Dendritic cell treated with granulocyte-macrophage colony-stimulating factor and Interleukin-4, amounts not matched to agents 40 ng/mL and 50 ng/mL, for 4 days (primary cell): ENCODE results near the gene ENOX1.

Experiments
- H3K27ac Mint-ChIP-seq: one replicate; pipeline ENCODE4 v1.8.0; 2022; ENCODE audit warnings: mild to moderate bottlenecking, mixed read lengths
- H3K27me3 Mint-ChIP-seq: one replicate; pipeline ENCODE4 v1.8.0; 2022; ENCODE audit warnings: mild to moderate bottlenecking, mixed read lengths
- H3K36me3 Mint-ChIP-seq: one replicate; pipeline ENCODE4 v1.8.0; 2022; ENCODE audit warnings: low read depth, mixed read lengths
- H3K4me1 Mint-ChIP-seq: one replicate; pipeline ENCODE4 v1.8.0; 2022; ENCODE audit warnings: low read depth, mixed read lengths
- H3K4me3 Mint-ChIP-seq: one replicate; pipeline ENCODE4 v1.8.0; 2022; ENCODE audit warnings: mild to moderate bottlenecking, moderate library complexity, mixed read lengths
- H3K9me3 Mint-ChIP-seq: one replicate; pipeline ENCODE4 v1.8.0; 2022; ENCODE audit warnings: mixed read lengths
- intact Hi-C: fragments of 100-400 bp; cut with micrococcal nuclease; formaldehyde crosslinking; loops from one replicate; pipeline ENCODE4 v1.15.0; 2022

ENOX1 gene

DNA sequence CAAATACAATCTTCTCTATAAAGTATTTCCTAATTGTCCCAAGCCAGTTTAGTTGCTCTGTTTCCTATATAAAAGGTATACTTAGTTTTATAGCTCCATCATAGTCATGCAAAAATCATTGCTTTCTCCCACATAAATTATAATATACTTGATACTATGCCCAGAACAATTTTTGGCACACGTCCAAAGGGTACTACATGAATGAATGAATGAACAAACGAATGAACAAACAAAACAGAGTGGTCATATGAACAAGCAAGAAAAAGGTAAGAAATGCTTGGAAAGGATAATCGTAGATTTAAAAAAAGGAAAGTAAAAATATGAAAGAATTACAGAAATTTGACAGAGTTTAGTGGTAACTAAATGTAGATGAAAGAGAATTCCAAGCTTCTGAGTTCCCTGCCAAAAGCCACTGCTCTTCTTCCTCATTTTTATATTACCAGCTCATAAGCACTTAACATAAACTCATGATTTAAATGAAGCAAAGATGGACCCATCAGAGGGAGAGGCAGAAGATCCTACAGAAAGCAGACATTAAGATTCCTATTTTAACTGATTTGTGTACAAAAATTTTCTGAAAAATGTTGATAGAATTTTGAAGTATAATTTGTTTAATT lies 123.2 kb downstream of the ENOX1 start:
- H3K9me3 Mint-ChIP-seq: no peaks in the 10 kb centered on the region
- intact Hi-C loops: no loop called here
- H3K36me3 Mint-ChIP-seq: no peaks in the 10 kb centered on the region
- no peak overlapping the region for H3K4me3 Mint-ChIP-seq
- H3K4me1 Mint-ChIP-seq: no peaks in the 10 kb centered on the region
- no peak overlapping the region for H3K27ac Mint-ChIP-seq
- H3K27me3 Mint-ChIP-seq: no peaks in the 10 kb centered on the region

DNA sequence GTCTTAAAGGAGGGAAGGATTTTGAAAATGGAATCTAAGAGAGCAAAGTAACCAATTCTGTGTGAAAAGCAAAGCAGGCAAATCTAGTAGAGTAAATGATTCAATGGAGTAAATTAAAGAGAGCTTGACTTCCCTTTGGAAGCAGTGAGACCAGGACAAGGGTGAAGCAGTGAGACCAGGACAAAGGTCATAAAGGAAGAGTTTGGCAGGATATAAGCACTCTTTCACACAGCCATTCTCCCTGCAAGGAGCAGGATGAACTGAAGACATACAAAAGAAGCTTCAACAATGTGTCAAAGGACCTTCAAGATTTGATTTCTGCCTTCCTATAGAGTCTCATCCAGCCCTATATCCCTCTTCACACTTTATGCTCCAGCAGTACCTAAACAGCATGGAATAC lies 123.8 kb downstream of the ENOX1 start:
- no peaks in the 10 kb centered on the region for H3K36me3 Mint-ChIP-seq
- H3K9me3 Mint-ChIP-seq: no peaks in the 10 kb centered on the region
- no peaks in the 10 kb centered on the region for H3K4me1 Mint-ChIP-seq
- H3K4me3 Mint-ChIP-seq: no peak overlapping the region
- H3K27ac Mint-ChIP-seq: no peak overlapping the region
- no peaks in the 10 kb centered on the region for H3K27me3 Mint-ChIP-seq
- intact Hi-C loops: no loop called here

DNA sequence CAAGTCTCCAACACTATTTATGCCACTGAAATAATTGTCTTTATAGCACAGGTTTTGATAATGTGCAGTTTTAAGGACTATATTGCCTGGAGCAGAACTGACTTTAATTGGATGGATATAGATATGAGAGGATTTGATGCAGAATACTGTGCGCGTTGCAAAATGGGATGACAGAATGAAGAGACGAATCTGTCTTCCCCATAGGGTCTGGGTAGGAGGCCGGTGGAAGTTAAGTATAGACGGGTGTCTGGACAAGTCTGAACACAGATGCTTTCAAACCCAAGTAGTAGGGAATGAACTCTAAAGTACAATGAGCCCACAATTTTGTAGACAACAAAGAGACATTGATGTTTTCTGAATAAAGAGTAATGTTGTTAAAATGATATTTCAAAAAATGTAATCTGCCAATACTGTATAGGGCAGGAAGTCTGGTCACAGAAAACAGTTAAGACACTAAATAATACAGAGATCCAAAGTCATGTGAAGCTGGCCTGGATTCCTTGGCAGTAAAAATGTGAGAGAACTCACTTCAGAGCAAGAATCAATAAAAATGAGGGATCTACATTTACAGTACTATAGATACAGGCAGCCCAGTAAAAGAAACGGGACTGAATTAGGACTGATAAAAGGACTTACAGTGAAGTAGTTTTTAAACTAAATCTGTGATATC lies 125.5 kb downstream of the ENOX1 start:
- no peak overlapping the region for H3K27ac Mint-ChIP-seq
- intact Hi-C loops: no loop called here
- H3K4me3 Mint-ChIP-seq: no peak overlapping the region
- no peaks in the 10 kb centered on the region for H3K36me3 Mint-ChIP-seq
- no peaks in the 10 kb centered on the region for H3K4me1 Mint-ChIP-seq
- no peaks in the 10 kb centered on the region for H3K9me3 Mint-ChIP-seq
- H3K27me3 Mint-ChIP-seq: no peaks in the 10 kb centered on the region

DNA sequence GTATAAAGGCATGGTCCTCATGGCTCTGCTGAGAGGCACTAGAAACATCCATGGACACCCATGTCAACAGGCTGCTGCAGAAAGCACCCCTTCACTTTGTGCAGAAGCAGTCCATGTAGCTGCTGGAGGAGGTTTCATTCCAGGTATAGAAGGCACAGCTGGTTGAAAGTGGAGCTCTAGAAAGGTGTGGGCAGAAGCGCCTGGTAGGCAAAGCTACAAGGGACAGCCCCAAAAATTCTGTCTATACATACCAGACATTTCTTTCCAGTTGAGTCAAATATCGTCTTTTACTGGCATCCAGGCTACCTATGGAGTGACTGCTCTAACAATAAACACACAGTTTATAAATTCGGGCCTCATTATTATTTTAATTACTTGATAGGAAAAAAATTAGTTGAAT lies 129.3 kb downstream of the ENOX1 start:
- Mint-ChIP-seq H3K4me3 (no peak overlapping the region), H3K4me1 (no peaks in the 10 kb centered on the region)

DNA sequence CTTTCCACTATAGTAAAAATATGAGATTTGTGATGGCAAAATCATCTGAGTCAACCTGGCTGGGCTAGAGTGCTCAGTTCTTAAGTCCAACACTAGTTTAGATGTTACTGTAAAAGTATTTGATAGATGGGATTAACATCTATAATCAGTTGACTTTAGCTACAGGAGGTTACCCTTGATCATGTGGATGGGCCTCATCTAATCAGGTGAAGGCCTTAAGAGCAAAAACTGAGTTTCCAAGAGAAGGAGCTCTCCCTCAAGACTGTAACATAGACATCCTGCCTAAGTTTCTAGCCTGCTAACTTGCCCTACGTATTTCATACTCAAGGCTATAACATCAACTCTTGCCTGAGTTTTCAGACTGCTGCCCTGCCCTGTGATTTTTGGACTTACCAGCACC lies 132.8 kb downstream of the ENOX1 start:
- H3K27me3 Mint-ChIP-seq: peaks cover 2% of the 10 kb centered on the region
- H3K36me3 Mint-ChIP-seq: no peaks in the 10 kb centered on the region
- H3K4me1 Mint-ChIP-seq: no peaks in the 10 kb centered on the region
- no peaks in the 10 kb centered on the region for H3K9me3 Mint-ChIP-seq
- no peak overlapping the region for H3K4me3 Mint-ChIP-seq
- H3K27ac Mint-ChIP-seq: no peak overlapping the region
- intact Hi-C loops: no loop called here

More for the DNA sequence above, 129.3 kb downstream of the ENOX1 start:
- Mint-ChIP-seq H3K27ac (no peak overlapping the region), H3K36me3 (no peaks in the 10 kb centered on the region), H3K27me3 (peaks cover 2% of the 10 kb centered on the region), H3K9me3 (no peaks in the 10 kb centered on the region)
- intact Hi-C loops: no loop called here

DNA sequence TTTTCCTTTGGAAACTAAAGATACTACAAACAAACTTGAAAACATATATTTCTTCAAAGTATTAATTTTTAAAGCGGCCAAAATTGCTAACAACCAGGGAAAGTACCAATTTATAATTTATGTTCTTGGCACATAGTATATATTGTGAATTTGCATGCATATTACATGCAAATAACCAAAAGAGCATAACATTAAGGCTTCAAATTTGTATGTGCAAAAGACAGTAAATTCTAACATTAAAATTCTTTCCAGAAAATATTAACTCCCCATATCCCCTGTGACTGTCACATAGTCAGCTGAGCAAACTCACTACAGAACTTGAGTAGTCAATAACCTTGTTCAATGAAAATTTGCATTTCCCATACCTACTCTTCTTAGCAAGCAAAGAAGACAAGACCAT lies 133.4 kb downstream of the ENOX1 start:
- no peak overlapping the region for H3K4me3 Mint-ChIP-seq
- intact Hi-C loops: no loop called here
- H3K36me3 Mint-ChIP-seq: no peaks in the 10 kb centered on the region
- no peaks in the 10 kb centered on the region for H3K9me3 Mint-ChIP-seq
- peaks cover 2% of the 10 kb centered on the region for H3K27me3 Mint-ChIP-seq
- no peaks in the 10 kb centered on the region for H3K4me1 Mint-ChIP-seq
- no peak overlapping the region for H3K27ac Mint-ChIP-seq

DNA sequence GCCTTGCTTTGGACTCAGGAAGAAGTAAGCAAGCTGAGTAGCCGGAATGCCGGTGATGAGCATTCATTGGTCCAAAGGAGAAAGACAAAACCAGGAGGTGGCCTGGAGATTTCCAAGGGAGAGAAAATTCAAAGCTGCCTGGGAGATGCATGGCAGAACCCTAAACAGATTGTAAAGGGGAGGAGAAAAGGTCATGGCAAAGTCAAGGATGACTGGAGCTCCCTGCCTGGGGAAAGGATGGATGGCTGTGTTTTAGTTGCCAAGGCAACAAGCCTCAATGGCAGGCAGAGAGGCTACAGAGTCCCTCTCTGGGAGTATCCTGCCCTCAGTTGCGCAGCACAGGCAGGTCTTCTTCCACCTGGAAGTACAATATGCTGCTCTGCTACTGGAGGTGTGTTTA lies 134.0 kb downstream of the ENOX1 start:
- H3K27ac Mint-ChIP-seq: no peak overlapping the region
- no peaks in the 10 kb centered on the region for H3K9me3 Mint-ChIP-seq
- H3K4me1 Mint-ChIP-seq: no peaks in the 10 kb centered on the region
- H3K27me3 Mint-ChIP-seq: peaks cover 2% of the 10 kb centered on the region
- no peaks in the 10 kb centered on the region for H3K36me3 Mint-ChIP-seq
- intact Hi-C loops: no loop called here
- no peak overlapping the region for H3K4me3 Mint-ChIP-seq

DNA sequence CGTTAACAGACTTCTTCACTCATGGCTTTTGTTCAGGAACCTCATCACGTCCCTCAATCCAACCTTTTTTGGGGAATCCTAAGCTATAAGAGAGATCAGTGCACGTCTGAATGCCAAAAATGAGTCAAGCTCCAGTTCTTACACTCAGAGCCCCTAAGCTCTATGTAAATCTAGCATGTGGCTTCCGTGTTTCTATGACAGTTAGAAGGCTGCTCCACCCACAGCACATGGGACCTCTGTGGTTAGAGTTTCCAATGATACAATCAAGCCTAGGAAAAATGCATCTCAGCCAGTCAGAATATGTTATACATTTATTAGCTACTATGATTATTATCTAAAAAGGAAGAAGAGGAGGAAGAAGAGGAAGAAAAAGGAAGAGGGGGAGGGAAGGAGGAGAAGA lies 135.9 kb downstream of the ENOX1 start:
- Mint-ChIP-seq H3K36me3 (no peaks in the 10 kb centered on the region), H3K4me3 (no peak overlapping the region), H3K4me1 (no peaks in the 10 kb centered on the region), H3K27ac (no peak overlapping the region), H3K9me3 (no peaks in the 10 kb centered on the region), H3K27me3 (peaks cover 2% of the 10 kb centered on the region)
- intact Hi-C loops: no loop called here

DNA sequence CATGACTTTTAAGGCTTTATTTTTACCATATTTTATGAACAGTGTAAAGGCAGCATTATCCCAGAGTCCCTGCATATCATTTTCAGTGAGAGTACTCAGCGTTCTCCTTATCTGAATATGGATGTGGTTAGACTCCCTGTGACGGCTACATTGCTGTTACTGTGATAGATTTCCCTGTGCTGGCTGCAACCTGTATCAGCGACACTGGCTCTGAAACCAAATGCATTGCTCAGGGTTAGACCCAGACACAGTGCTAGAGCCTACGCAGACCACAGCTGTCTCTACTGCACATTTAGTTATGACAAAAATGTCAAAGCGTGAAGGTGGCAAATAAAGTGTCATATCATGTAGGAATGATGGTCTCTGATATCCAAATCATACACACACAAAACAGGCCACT lies 138.0 kb downstream of the ENOX1 start:
- intact Hi-C loops: no loop called here
- Mint-ChIP-seq H3K9me3 (no peaks in the 10 kb centered on the region), H3K4me1 (no peaks in the 10 kb centered on the region), H3K27ac (no peak overlapping the region), H3K36me3 (no peaks in the 10 kb centered on the region), H3K4me3 (no peak overlapping the region), H3K27me3 (no peaks in the 10 kb centered on the region)

DNA sequence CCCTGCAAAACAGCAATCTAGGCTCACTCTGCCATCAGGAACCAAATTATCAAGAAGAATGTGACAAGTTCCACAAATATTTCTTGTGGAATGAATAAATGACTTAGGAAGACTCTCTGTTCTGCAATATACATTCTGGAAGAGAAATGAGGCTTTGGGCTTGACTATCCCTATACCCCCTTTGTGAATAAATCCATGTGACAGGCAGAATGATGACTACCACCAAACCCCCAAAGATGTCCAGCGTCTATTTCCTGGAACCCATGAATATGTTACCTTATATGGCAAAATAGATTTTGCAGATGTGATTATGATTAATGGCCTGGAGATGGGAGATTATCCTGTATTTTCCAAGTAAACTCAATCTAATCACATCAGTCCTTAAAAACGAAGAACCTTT lies 139.3 kb downstream of the ENOX1 start:
- intact Hi-C loops: no loop called here
- Mint-ChIP-seq H3K9me3 (no peaks in the 10 kb centered on the region), H3K4me3 (no peak overlapping the region), H3K27me3 (no peaks in the 10 kb centered on the region), H3K36me3 (no peaks in the 10 kb centered on the region), H3K27ac (no peak overlapping the region), H3K4me1 (no peaks in the 10 kb centered on the region)

DNA sequence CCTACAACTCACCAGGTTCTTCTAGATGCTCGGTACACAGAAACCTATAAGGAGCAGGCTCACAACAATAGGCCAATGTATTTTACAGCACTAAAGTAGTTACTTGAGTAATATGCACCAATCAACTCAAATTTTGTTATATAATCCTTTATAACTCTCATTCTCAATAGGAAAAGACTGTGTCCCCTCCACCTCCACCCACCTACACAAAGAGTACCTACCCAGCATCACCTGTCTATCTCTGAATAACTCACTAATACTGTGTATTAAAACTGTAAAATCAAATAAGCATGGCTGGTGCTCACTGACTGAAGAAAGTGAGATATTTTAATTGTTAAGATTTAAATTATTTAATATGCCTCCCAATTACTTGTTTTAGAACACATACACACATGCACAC lies 146.3 kb downstream of the ENOX1 start:
- Mint-ChIP-seq H3K27me3 (no peaks in the 10 kb centered on the region), H3K36me3 (no peaks in the 10 kb centered on the region), H3K4me3 (no peak overlapping the region), H3K27ac (no peak overlapping the region), H3K4me1 (no peaks in the 10 kb centered on the region), H3K9me3 (no peaks in the 10 kb centered on the region)
- intact Hi-C loops: no loop called here

DNA sequence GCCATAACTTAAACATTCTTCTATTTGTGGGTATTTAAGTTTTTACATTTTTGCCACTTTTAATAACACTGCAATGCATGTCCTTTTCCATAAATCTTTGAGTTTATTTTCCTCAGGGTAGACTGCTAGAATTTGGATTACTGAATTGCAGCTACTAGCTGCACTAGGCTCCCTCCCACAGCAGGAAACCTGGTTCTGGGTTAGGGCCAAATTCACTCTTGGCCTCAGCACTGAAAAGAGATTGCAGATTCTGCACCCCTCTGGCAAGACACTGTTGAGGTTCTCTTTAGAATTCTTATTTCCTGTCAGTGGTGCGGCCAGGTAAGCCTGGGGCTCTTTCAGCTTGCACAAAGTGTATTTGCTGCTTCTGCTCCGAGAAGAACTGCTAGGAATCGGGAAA lies 155.7 kb downstream of the ENOX1 start:
- intact Hi-C loops: no loop called here
- no peaks in the 10 kb centered on the region for H3K27me3 Mint-ChIP-seq
- no peak overlapping the region for H3K4me3 Mint-ChIP-seq
- no peaks in the 10 kb centered on the region for H3K36me3 Mint-ChIP-seq
- H3K4me1 Mint-ChIP-seq: no peaks in the 10 kb centered on the region
- peaks cover 8% of the 10 kb centered on the region for H3K9me3 Mint-ChIP-seq
- H3K27ac Mint-ChIP-seq: no peak overlapping the region

DNA sequence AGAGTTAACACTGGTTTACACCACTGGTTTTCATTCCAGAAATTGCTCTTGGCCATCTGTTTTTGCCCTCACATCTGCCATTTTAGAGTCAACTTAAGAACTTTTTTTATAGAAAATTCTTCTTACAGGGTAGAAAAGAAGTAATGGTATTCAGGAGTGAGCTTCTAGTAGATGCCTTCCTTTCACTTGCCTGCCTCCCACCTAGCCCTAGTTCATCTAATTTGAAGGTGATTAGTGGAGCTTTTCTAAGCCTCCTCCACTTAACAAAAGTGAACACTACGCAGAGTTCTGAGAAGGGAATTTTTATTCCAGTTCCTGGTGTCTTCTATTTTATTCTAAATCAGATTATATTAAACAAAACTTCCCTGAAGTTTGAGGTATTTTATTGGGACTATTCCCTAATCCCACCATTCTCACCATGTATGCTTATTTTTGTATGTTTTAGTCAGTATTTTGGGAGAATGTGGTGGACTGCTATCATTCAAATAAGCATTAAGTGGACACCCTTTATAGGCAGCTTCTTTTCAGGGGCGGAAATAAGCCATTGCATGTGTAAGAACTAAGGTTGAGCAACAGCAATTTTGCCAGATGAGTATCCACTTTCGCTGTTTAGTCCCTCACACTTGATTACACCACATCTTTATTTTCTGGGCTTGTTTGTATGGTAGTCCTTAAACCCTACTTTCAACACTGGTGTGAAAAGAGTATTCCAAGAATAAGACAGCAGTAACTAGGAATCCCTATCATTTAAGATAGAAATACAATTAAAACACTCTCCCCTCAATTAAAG lies 156.9 kb downstream of the ENOX1 start:
- no peaks in the 10 kb centered on the region for H3K36me3 Mint-ChIP-seq
- H3K4me3 Mint-ChIP-seq: no peak overlapping the region
- intact Hi-C loops: no loop called here
- H3K9me3 Mint-ChIP-seq: peaks cover 8% of the 10 kb centered on the region
- H3K27ac Mint-ChIP-seq: no peak overlapping the region
- H3K4me1 Mint-ChIP-seq: no peaks in the 10 kb centered on the region
- no peaks in the 10 kb centered on the region for H3K27me3 Mint-ChIP-seq

DNA sequence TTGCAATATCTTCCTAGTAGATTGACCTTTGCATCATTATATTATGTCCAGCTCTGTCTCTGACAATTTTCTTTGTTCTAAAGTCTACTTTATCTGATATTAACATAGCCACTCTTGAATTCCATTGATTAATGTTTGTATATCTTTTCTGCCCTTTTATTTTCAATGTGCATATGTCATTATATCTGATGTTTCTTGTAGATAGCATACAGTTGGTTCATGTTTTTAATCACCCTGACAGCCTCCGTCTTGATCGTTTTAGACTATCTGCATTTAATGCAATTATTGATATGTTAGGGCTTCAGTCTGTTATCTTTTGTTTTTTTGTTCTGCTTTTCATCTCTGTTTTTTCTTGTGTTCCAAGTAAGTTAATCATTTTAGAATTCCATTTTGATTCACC lies 159.8 kb downstream of the ENOX1 start:
- Mint-ChIP-seq H3K9me3 (peaks cover 24% of the 10 kb centered on the region), H3K4me3 (no peak overlapping the region), H3K36me3 (no peaks in the 10 kb centered on the region), H3K27me3 (no peaks in the 10 kb centered on the region), H3K27ac (no peak overlapping the region), H3K4me1 (no peaks in the 10 kb centered on the region)
- intact Hi-C loops: no loop called here
